ENCODE data around the gene APIP. TPM values are rescaled to one million over a fixed set of nuclear protein-coding genes. Genes with fewer than 3 reads are reported as not detected.

APIP gene
- total and polyA plus RNA-seq, 10 of the 15 experiments (the other 5 are each of a cell fraction or from before 2014, with no cell fraction given): 26.8 to 87.1 (median 52.8) TPM

GRCh38 chr11:34839969-34840368 lies 76.2 kb downstream of the APIP start:
- Histone ChIP-seq H3K79me2 (ENCODE audit: control insufficient read depth, insufficient read depth, low read length) (no peaks in the 10 kb centered on the region), H2AFZ (ENCODE audit: control insufficient read depth, low read depth, low read length) (no peak overlapping the region), H3K4me2 (ENCODE audit: control insufficient read depth, insufficient read depth) (no peak overlapping the region), H3K36me3 (ENCODE audit: control insufficient read depth in 2 of 2, insufficient read depth in 2 of 2, low read length in 1 of 2) (no peaks in the 10 kb centered on the region), H3K27me3 (replicated peaks in 1 of 2; ENCODE audit: control insufficient read depth in 2 of 2, insufficient read depth in 2 of 2, low read length in 1 of 2) (peaks cover 0 to 1% of the 10 kb centered on the region in 2 experiments; a peak in 2 of 4 replicates), H3K27ac (ENCODE audit: control insufficient read depth, insufficient read depth) (no peak overlapping the region), H3K4me3 (no peak overlapping the region), H3K4me1 (ENCODE audit: control insufficient read depth, insufficient read depth, low read length) (no peaks in the 10 kb centered on the region), H3K9ac (ENCODE audit: control insufficient read depth, insufficient read depth, low read length) (no peak overlapping the region), H4K20me1 (ENCODE audit: control insufficient read depth, insufficient read depth) (no peaks in the 10 kb centered on the region), H3K9me3 (replicated peaks; ENCODE audit: control insufficient read depth, insufficient read depth, low read length) (no peaks in the 10 kb centered on the region; the same call in 2 of the 3 replicates)
- FAIRE-seq: no peak
- BruUV-seq (replicated peaks): no TSS peak
- no peak for ATAC-seq
- CTCF ChIA-PET: interaction anchor here (0.6 to 2.0 kb wide), 15 partner anchors 8 to 572 kb away, joined by 3 to 8 read pairs (median 3); no protein-coding TSS in a partner anchor
- intact Hi-C loops (cut with micrococcal nuclease; ENCODE audit: unreplicated experiment) (loop anchor here (1.0 to 5.0 kb wide), 2 partner anchors 254 to 552 kb away; no protein-coding TSS in a partner anchor), in situ Hi-C loops (cut with MboI) (no loop called here)
- RAD21 ChIA-PET (ENCODE audit: unreplicated experiment): interaction anchor here (0.8 kb wide), 1 partner anchor 53 kb away, joined by 3 read pairs; no protein-coding TSS in a partner anchor
- DNase-seq (ENCODE audit: low read depth, low spot score): no peak
- WGBS (ENCODE audit: insufficient coverage, insufficient replicate concordance, low lambda C conversion rate, missing lambda C conversion rate): 83% methylated on average over 2 of the region's 2 CpGs
- TF ChIP-seq PML (IDR thresholded peaks at IDR 0.05; ENCODE audit: low read length) (no peak), SMC3 (IDR thresholded peaks at IDR 0.05; ENCODE audit: borderline replicate concordance, low read length) (no peak), TBL1XR1 (IDR thresholded peaks at IDR 0.05; ENCODE audit: low read depth, low read length) (no peak), PRDM15 (CRISPR knock-in tag; IDR thresholded peaks at IDR 0.05) (no peak), RUNX3 (IDR thresholded peaks at IDR 0.05; ENCODE audit: low read length) (no peak)
- SMC1A ChIA-PET (ENCODE audit: uncharacterized antibody, unreplicated experiment): interaction anchor here (0.7 to 1.6 kb wide), 3 partner anchors 52 to 253 kb away, joined by 3 to 6 read pairs (median 6); no protein-coding TSS in a partner anchor
- POLR2A ChIA-PET: interaction anchor here (0.6 kb wide), 1 partner anchor 233 kb away, joined by 3 read pairs; no protein-coding TSS in a partner anchor
